ENCODE data around the gene CALHM2. TPM values are rescaled to one million over a fixed set of nuclear protein-coding genes. Genes with fewer than 3 reads are reported as not detected.
A peak's percentile ranks its signal among the peaks of the same experiment; 100 is the strongest.

CALHM2 gene, protein sequence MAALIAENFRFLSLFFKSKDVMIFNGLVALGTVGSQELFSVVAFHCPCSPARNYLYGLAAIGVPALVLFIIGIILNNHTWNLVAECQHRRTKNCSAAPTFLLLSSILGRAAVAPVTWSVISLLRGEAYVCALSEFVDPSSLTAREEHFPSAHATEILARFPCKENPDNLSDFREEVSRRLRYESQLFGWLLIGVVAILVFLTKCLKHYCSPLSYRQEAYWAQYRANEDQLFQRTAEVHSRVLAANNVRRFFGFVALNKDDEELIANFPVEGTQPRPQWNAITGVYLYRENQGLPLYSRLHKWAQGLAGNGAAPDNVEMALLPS
- total RNA-seq (ENCODE audit: unreplicated experiment) = 0.44 TPM
- long read RNA-seq = 0 reads

DNA sequence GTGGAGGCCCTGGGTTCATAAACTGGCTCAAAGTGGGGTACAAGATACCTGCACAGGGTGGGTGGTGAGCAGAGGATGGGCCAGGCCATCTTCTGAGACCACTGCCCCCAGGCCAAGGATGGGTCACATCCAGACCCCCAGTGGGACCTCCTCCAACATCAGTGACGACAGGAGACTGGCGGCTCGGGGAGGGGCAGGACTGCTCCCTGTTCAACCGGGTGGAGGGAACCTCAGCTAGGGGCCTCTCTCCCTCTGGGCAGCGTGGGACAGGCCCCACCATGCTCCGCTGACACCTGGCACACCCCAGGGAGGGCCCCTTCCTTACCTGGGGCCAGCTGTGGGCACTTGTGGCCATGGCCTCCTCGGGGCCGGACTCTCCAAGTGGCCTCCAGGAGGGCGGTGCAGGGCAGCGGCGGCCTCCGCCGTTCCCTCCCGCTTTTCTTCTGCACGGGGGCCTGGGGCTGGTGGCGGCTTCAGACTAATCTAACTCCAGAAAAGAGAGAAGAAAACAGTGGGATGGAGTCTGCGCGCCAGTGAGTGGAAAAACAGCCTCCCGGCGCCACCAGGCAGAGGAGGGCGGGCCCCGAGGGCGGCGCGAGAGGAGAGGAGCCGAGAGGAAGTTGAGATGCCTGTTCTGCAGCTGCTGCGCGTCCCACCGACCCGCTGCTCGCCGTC is at the start of gene CALHM2:
TSS of gene CALHM2 (minus strand) at position 540 of the 675 bp plus-strand sequence. CDS start 2,429 bp downstream, outside the sequence.
- peaks cover 8% of the 10 kb centered on the region for H3K9me3 Mint-ChIP-seq (ENCODE audit: unreplicated experiment)
- peak within 1 kb of the TSS; percentile 34 for H3K4me3 Mint-ChIP-seq (ENCODE audit: unreplicated experiment)
- peaks cover 2% of the 10 kb centered on the region for H3K27me3 Mint-ChIP-seq (ENCODE audit: unreplicated experiment)
- peak; percentile 57 for DNase-seq
- no peak within 1 kb of the TSS for H3K27ac Mint-ChIP-seq (ENCODE audit: unreplicated experiment)
- H3K4me1 Mint-ChIP-seq (ENCODE audit: low read depth, unreplicated experiment) = peaks cover 10% of the 10 kb centered on the region
- TF ChIP-seq, protein P1, sequence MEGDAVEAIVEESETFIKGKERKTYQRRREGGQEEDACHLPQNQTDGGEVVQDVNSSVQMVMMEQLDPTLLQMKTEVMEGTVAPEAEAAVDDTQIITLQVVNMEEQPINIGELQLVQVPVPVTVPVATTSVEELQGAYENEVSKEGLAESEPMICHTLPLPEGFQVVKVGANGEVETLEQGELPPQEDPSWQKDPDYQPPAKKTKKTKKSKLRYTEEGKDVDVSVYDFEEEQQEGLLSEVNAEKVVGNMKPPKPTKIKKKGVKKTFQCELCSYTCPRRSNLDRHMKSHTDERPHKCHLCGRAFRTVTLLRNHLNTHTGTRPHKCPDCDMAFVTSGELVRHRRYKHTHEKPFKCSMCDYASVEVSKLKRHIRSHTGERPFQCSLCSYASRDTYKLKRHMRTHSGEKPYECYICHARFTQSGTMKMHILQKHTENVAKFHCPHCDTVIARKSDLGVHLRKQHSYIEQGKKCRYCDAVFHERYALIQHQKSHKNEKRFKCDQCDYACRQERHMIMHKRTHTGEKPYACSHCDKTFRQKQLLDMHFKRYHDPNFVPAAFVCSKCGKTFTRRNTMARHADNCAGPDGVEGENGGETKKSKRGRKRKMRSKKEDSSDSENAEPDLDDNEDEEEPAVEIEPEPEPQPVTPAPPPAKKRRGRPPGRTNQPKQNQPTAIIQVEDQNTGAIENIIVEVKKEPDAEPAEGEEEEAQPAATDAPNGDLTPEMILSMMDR (IDR thresholded peaks at IDR 0.05; ENCODE audit: partially characterized antibody, unreplicated experiment) = no peak
- H3K36me3 Mint-ChIP-seq (ENCODE audit: unreplicated experiment) = peaks cover 11% of the 10 kb centered on the region

DNA sequence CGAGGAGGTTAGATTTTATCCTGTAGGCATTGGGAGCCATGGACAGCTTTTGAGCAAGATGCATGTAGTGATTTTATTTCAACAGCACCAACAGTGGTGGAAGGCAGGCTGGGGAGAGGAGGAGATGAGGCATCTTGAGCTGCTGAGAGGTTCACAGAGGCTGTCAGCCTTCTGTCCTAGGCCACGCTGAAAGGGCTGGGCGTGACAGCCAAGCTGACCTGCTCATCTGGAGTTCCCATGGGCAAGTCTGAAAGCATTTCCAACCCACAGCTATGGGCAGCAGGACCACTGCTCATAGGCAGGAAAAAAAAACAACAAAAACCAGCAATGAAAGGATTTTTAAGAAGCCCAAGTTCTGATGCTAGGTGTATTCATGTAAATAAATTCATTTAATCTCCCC is 49.0 kb upstream of the CALHM2 start:
- H3K9me3 Mint-ChIP-seq (ENCODE audit: unreplicated experiment) = peaks cover 2% of the 10 kb centered on the region
- peak; percentile 37 for DNase-seq
- peak overlapping the region; percentile 37 for H3K4me3 Mint-ChIP-seq (ENCODE audit: unreplicated experiment)
- peaks cover 14% of the 10 kb centered on the region for H3K27me3 Mint-ChIP-seq (ENCODE audit: unreplicated experiment)
- H3K4me1 Mint-ChIP-seq (ENCODE audit: low read depth, unreplicated experiment) = peaks cover 22% of the 10 kb centered on the region
- no peaks in the 10 kb centered on the region for H3K36me3 Mint-ChIP-seq (ENCODE audit: unreplicated experiment)
- H3K27ac Mint-ChIP-seq (ENCODE audit: unreplicated experiment) = peak overlapping the region; percentile 3
- TF ChIP-seq, protein P1 (IDR thresholded peaks at IDR 0.05; ENCODE audit: partially characterized antibody, unreplicated experiment) = no peak

DNA sequence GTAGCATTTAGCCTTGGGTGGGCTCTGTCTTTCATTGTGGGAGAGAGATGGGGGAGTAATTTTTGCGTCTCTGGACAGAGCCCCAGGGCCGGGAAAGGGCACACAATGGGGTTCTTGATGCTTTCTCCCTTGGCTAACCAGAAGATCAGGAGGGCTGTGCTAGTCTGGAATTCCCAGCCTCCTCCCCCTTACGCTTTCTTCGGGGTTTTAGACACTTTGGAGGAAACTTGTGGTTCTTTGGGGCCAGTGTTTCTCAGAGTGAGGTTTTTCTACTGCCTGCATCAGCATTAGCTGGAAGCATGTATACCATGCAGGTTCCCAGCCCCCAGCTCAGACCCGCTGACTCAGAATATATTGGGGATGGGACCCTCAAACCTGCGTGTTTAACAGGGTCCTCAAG is 48.3 kb upstream of the CALHM2 start:
- Mint-ChIP-seq H3K4me1 (ENCODE audit: low read depth, unreplicated experiment) (peaks cover 22% of the 10 kb centered on the region), H3K27ac (ENCODE audit: unreplicated experiment) (no peak overlapping the region), H3K36me3 (ENCODE audit: unreplicated experiment) (no peaks in the 10 kb centered on the region), H3K4me3 (ENCODE audit: unreplicated experiment) (no peak overlapping the region), H3K27me3 (ENCODE audit: unreplicated experiment) (peaks cover 17% of the 10 kb centered on the region), H3K9me3 (ENCODE audit: unreplicated experiment) (peaks cover 2% of the 10 kb centered on the region)
- TF ChIP-seq, protein P1 (IDR thresholded peaks at IDR 0.05; ENCODE audit: partially characterized antibody, unreplicated experiment) = no peak
- DNase-seq = no peak

DNA sequence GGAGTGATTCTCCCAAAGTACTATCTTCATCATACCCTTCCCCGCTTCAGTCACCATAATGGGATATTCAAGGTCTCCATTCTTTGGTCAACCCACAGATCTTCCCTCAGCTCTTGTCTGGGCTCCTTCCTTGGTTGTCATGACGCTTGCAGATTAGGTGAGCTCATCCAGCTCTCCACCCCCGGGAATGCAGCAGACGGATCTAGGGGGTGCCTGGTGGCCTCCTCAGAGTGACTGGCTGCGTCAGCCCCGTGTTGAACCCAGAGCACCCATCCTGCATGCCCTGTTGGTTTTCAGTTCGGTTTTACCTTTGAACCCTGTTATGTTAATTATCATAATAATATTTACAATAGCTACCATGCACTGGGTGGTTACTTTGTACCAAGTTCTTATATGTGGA is 47.7 kb upstream of the CALHM2 start:
- no peak overlapping the region for H3K4me3 Mint-ChIP-seq (ENCODE audit: unreplicated experiment)
- TF ChIP-seq, protein P1 (IDR thresholded peaks at IDR 0.05; ENCODE audit: partially characterized antibody, unreplicated experiment) = no peak
- H3K27me3 Mint-ChIP-seq (ENCODE audit: unreplicated experiment) = peaks cover 20% of the 10 kb centered on the region
- no peak for DNase-seq
- no peak overlapping the region for H3K27ac Mint-ChIP-seq (ENCODE audit: unreplicated experiment)
- no peaks in the 10 kb centered on the region for H3K36me3 Mint-ChIP-seq (ENCODE audit: unreplicated experiment)
- H3K4me1 Mint-ChIP-seq (ENCODE audit: low read depth, unreplicated experiment) = peaks cover 22% of the 10 kb centered on the region
- H3K9me3 Mint-ChIP-seq (ENCODE audit: unreplicated experiment) = peaks cover 2% of the 10 kb centered on the region

Measured in glutamatergic neuron (in vitro differentiated cells).